ENCODE results near the gene ORC5. TPM values are rescaled to one million over a fixed set of nuclear protein-coding genes. Genes with fewer than 3 reads are reported as not detected.

Gene ORC5
- total and polyA plus RNA-seq, 10 of the 15 experiments (the other 5 are each of a cell fraction or from before 2014, with no cell fraction given) = 14.8 to 58.6 (median 30.3) TPM

DNA sequence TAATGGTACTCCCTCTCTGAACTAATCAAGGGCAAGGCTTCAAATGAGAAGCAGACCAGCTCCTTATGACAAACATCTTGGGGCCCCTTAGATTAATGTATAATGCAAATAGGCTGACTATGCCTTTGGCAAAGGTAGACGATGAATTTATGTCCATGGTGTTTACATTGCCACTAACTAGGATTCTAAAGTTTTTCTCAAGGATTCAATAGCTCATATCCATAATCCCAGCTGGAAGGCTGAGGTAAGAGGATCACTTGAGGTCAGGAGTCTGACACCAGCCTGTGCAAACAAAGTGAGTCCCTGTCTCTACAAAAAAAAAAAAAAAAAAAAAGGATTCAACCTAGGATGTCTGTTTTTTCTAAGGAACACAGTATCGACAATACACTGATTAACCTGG, 96.5 kb downstream of the ORC5 start (continued):
- TF ChIP-seq, protein P1, sequence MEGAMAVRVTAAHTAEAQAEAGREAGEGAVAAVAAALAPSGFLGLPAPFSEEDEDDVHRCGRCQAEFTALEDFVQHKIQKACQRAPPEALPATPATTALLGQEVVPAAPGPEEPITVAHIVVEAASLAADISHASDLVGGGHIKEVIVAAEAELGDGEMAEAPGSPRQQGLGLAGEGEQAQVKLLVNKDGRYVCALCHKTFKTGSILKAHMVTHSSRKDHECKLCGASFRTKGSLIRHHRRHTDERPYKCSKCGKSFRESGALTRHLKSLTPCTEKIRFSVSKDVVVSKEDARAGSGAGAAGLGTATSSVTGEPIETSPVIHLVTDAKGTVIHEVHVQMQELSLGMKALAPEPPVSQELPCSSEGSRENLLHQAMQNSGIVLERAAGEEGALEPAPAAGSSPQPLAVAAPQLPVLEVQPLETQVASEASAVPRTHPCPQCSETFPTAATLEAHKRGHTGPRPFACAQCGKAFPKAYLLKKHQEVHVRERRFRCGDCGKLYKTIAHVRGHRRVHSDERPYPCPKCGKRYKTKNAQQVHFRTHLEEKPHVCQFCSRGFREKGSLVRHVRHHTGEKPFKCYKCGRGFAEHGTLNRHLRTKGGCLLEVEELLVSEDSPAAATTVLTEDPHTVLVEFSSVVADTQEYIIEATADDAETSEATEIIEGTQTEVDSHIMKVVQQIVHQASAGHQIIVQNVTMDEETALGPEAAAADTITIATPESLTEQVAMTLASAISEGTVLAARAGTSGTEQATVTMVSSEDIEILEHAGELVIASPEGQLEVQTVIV (IDR thresholded peaks at IDR 0.05; ENCODE audit: borderline replicate concordance, partially characterized antibody) = no peak
- TF ChIP-seq TCF7 (IDR thresholded peaks at IDR 0.05; ENCODE audit: borderline replicate concordance) (no peak), RAD51 (IDR thresholded peaks at IDR 0.05) (no peak)

DNA sequence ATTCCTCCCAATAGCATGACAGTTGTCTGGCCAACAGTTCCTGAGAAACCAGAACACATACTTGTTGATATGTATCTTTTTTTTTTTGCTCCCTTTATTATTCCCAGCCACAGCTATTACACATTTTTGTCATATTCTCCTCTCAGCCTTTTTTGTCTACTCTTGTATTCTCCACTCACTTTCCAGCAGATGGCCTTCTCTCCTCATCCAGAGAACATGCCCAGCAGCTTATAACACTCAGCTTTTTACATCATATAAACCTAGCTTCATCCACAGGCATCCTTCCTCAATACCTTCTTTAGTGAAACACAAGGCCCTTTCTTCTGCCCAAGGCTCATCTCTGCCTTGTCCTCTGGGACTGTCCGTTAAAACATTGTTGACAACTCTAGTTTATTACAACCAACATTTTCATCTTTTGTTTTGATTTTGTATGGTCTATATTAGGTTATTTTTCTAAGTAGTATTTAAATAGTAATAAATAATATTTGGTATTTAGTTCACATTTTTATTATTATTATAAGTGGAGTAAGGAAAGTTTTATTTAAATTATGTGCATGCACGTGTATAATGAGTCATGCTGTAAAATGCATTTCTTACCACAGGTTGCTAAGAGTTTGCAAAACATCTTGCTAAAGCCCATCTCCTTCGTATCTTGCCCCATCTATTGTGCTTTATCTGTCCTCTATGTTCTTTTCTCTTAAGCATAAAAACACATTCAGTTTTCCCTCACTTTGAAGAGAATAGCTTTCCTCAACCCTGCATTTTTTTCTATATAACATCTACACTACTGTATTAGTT, 101.5 kb downstream of the ORC5 start:
- Histone ChIP-seq H3K4me1 (ENCODE audit: control insufficient read depth, insufficient read depth, low read length) (no peaks in the 10 kb centered on the region), H3K9ac (ENCODE audit: control insufficient read depth, insufficient read depth, low read length) (no peak overlapping the region), H3K27ac (ENCODE audit: control insufficient read depth, insufficient read depth) (no peak overlapping the region), H3K4me3 (no peak overlapping the region), H3K36me3 (ENCODE audit: control insufficient read depth in 2 of 2, insufficient read depth in 2 of 2, low read length in 1 of 2) (no peaks in the 10 kb centered on the region), H3K4me2 (ENCODE audit: control insufficient read depth, insufficient read depth) (no peak overlapping the region), H3K27me3 (replicated peaks in 1 of 2; ENCODE audit: control insufficient read depth in 2 of 2, insufficient read depth in 2 of 2, low read length in 1 of 2) (no peaks in the 10 kb centered on the region), H2AFZ (ENCODE audit: control insufficient read depth, low read depth, low read length) (no peak overlapping the region), H3K79me2 (ENCODE audit: control insufficient read depth, insufficient read depth, low read length) (no peaks in the 10 kb centered on the region), H4K20me1 (ENCODE audit: control insufficient read depth, insufficient read depth) (no peaks in the 10 kb centered on the region), H3K9me3 (replicated peaks; ENCODE audit: control insufficient read depth, insufficient read depth, low read length) (no peaks in the 10 kb centered on the region)
- no peak for ATAC-seq
- POLR2A ChIA-PET = no interaction called here
- no peak for DNase-seq (ENCODE audit: low read depth, low spot score)
- TF ChIP-seq, protein P2, sequence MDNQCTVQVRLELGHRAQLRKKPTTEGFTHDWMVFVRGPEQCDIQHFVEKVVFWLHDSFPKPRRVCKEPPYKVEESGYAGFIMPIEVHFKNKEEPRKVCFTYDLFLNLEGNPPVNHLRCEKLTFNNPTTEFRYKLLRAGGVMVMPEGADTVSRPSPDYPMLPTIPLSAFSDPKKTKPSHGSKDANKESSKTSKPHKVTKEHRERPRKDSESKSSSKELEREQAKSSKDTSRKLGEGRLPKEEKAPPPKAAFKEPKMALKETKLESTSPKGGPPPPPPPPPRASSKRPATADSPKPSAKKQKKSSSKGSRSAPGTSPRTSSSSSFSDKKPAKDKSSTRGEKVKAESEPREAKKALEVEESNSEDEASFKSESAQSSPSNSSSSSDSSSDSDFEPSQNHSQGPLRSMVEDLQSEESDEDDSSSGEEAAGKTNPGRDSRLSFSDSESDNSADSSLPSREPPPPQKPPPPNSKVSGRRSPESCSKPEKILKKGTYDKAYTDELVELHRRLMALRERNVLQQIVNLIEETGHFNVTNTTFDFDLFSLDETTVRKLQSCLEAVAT (IDR thresholded peaks at IDR 0.05) = no peak
- no TSS peak for BruUV-seq (replicated peaks)
- intact Hi-C loops (cut with micrococcal nuclease; ENCODE audit: unreplicated experiment) (no loop called here), in situ Hi-C loops (cut with MboI) (no loop called here)
- CTCF ChIA-PET = interaction anchor here (1.5 kb wide), 2 partner anchors 10 to 19 kb away, joined by 3 read pairs; no protein-coding TSS in a partner anchor
- 3% methylated on average over 3 of the region's 3 CpGs for WGBS (ENCODE audit: insufficient coverage, insufficient replicate concordance, low lambda C conversion rate, missing lambda C conversion rate)
- SMC1A ChIA-PET (ENCODE audit: uncharacterized antibody, unreplicated experiment) = interaction anchor here (0.8 kb wide), 1 partner anchor 10 kb away, joined by 3 read pairs; no protein-coding TSS in a partner anchor
- FAIRE-seq = no peak
- RAD21 ChIA-PET (ENCODE audit: unreplicated experiment) = no interaction called here
